HG02571 (cell line): ENCODE data around the gene CD82.
A peak's percentile ranks its signal among the peaks of the same experiment; 100 is the strongest.

ENCODE experiments used
- ATAC-seq: cut with Tn5 transposase; IDR thresholded peaks from one replicate; pipeline ENCODE4 v1.9.1; 2021; ENCODE audit warnings: mild to moderate bottlenecking, moderate library complexity; ENCODE audit not compliant: unreplicated experiment

Gene CD82

DNA sequence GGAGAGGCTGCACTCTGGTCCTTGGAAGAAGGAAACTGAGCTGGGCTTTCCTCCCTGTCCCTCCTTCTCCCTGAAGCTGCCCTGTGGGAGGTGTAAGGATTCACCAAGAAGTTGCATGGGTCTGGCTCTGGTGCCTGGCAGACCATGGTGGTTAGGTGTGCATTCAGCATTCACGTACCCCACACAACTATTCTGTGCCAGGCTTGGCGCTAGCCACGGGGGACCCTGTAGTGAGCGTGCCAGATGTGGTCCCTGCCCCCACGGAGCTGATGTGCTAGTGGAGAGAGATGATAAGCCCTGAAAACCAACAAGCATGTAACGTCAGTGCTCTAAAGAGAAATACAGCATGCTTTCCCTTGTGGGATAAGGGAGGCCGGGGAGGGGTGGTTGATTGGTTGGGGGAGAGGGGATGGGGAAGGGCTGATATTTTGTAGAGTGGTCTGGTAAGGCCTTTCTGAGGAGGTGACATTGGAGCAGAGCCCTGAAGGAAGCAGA, 48.9 kb downstream of the CD82 start:
- no peak for ATAC-seq

GRCh38 chr11:44615041-44615755, 49.7 kb downstream of the CD82 start:
- ATAC-seq, result no peak

- ATAC-seq, result no peak
Measured at GRCh38 chr11:44615913-44616791, 50.7 kb downstream of the CD82 start.

- ATAC-seq, result no peak
Measured at GRCh38 chr11:44617671-44618461, 52.4 kb downstream of the CD82 start.

DNA sequence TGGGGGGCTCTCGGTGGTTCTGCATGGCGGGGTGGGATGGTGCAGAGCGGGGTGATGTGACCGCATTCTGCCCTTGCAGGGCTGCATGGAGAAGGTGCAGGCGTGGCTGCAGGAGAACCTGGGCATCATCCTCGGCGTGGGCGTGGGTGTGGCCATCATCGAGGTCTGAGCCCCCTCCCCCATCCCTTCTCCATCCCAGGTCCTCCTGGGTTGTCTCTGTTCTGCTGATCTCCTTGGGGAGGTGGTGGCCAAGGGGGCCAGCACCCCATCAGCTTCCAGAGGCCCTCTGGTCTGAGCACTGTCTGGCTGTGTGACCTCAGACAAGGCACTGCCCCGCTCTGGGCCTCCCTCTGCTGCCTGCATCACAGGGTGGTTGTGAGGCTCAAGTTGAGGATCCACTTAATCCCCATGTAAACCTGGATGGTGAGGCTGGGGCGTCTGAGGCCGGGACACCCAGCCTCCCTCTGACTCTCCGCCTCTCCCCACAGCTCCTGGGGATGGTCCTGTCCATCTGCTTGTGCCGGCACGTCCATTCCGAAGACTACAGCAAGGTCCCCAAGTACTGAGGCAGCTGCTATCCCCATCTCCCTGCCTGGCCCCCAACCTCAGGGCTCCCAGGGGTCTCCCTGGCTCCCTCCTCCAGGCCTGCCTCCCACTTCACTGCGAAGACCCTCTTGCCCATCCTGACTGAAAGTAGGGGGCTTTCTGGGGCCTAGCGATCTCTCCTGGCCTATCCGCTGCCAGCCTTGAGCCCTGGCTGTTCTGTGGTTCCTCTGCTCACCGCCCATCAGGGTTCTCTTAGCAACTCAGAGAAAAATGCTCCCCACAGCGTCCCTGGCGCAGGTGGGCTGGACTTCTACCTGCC, 53.3 kb downstream of the CD82 start:
- no peak for ATAC-seq

DNA sequence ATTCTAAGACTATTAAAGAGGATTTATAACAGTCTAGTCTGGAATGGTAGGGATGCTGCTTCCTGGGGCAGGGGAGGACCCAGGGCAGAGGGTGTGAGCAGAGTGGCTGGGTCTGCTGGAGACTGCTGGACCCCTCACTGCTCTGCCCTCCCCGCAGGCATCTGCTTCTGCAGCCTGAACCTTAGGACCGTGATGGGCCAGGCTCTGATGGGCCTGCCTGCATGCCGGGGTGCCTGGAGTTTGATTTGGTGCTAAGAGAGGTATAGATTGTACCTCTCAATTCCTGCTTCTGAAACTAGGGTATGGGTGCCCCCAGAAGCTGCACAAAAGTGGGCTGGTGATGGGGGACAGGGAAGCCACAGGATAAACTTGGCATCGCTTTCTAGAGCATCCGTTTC, 54.9 kb downstream of the CD82 start:
- ATAC-seq, result no peak

DNA sequence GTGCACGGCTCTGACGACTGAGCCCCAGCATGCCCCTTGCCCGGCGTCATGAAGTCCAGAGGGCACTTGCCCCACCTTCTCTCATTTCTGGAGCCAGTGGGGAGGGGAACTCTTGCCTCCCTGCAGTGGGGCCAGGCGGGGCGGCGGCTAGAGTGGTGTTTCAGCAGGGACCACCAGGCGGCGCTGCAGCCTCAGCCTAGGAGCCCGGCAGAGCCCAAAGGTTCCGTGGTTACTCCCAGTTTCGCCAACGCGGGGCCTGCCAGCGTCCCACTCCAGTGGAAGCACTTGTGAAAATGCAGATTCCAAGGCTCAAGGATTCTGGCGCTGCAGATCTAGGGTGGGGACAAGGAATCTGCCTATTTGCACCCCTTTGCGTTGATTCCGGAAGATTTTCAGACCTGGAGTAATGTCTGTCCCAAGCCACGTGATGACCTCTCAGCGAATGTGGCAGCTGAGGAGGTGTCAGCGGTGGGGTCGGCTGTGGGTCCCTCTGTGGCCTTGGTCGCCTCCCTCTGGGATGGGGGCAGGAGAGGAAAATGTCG, 55.7 kb downstream of the CD82 start:
- no peak for ATAC-seq

- ATAC-seq, result no peak
Measured at GRCh38 chr11:44621784-44622183, 56.3 kb downstream of the CD82 start.

DNA sequence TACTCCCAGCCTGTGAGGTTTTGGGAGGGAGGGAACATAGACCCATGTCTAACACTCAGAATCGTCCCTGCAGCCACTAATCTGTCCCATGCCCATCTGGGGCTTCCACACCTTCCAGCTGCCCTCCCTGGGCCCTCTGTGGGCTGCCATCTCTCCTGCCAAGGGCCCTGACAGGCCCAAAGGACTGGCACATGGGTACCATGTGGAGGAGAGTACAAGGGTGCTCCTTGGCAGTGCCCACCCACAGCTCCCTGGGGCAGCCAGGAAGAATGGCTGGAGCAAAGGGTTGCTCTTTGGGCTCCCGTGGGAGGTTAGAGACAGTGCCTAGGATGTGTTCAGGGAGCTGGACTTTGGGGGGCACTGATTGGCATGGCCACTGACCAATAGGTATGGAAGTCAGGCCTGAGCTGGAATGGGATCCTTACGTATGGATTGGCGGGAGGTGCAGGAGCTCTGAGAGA, 56.8 kb downstream of the CD82 start:
- no peak for ATAC-seq

GRCh38 chr11:44622721-44623258, 57.3 kb downstream of the CD82 start:
- ATAC-seq, result no peak

GRCh38 chr11:44623341-44623730, 57.9 kb downstream of the CD82 start:
- no peak for ATAC-seq

- no peak for ATAC-seq
Measured at GRCh38 chr11:44623731-44624491, 58.4 kb downstream of the CD82 start.

DNA sequence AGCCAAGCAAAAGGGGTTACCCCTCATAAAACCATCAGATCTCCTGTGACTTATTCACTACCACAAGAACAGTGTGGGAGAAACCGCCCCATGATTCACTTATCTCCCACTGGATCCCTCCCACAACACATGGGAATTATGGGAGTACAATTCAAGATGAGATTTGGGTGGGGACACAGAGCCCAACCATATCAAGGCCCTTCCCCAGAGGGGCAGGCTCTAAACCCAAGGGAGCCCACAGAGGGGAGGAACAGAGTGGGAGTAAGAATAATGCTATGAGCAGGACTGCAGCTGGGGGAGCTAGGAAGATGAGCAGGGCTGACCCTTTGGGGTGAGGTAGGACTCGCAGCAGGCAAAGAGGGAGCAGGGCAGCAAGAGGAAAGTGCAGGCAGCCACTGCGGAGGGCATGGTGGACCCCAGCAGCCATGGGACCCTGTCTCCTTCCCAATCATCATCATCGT, 59.3 kb downstream of the CD82 start:
- ATAC-seq, result no peak

- no peak for ATAC-seq
Measured at GRCh38 chr11:44625759-44626523, 60.5 kb downstream of the CD82 start.

DNA sequence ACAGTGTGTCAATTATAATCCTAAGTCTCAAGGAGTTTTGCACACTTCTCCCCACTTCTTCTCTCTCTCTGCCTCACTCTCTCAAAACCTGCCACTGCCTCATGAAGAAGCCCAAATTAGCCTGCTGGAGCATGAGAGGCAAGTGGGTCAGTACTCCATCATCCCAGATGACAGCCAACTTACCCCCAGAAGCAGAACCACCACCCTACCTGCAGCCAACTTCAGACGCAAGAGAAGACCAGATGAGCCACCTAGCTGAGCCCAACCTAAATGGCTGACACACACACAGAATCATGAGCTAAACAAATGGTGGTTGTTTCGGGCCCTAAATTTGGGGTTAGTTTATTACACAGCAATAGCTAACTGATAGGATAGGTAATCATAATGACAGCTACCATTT, 61.2 kb downstream of the CD82 start:
- no peak for ATAC-seq

GRCh38 chr11:44627165-44627789, 61.8 kb downstream of the CD82 start:
- ATAC-seq, result no peak

DNA sequence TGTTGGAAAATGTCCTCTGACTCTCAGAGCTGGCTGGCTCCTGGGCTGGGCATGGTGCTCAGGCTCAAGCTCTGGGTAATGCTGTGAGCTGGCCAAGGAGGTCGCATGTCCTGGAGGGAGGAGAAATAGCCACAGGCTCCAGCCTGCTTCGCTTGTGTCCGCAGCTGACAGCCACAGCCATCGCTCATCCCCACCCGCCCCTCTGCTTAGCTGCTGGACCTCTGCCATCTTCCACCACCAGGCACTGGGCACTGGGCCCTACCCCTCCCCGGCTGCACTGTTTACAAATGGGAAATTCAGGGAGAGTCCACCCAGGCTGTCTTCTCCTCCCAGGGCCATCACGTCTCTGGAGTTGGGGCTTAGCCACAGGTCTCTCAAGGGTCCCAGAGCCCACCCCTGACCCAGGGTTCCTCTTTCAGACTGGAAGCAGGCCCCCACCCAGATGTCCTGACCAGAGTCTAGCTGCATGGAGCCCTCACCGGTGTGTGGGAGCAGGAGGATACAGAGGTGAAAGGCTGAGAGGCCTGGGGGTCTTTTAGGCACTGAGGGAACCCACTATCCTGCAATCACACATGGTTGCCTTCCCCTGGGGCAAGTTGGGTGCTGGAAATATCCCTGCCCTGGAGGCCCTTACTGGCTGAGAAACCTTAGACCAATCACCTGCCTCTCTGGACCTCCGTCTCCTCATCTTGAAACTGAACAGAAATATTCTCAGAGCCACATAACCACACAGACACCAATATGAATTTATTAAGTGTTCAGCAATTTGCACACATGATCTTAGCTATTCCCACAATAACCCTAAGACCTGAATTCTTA, 62.7 kb downstream of the CD82 start:
- ATAC-seq, result peak; percentile 51
